ENCODE results near the gene NBDY.
"Not testable (repeated sequence)": the region's sequence is repeated elsewhere in the genome, so short reads cannot be mapped to it uniquely, and the experiment has no call there.

NBDY gene

GRCh38 chrX:56763556-56764152, 34.6 kb downstream of the NBDY start:
- no peak overlapping the region for H3K4me3 ChIP-seq (ENCODE audit: low read length)
- DNase-seq (ENCODE audit: low read depth, low spot score): no peak

GRCh38 chrX:56764153-56764974, 35.3 kb downstream of the NBDY start:
- peak; percentile 80 for DNase-seq (ENCODE audit: low read depth, low spot score)
- no peak overlapping the region for H3K4me3 ChIP-seq (ENCODE audit: low read length)

GRCh38 chrX:56764975-56765791, 36.1 kb downstream of the NBDY start:
- H3K4me3 ChIP-seq (ENCODE audit: low read length): no peak overlapping the region
- peak; percentile 71 for DNase-seq (ENCODE audit: low read depth, low spot score)

GRCh38 chrX:56765811-56766553, 36.9 kb downstream of the NBDY start:
- DNase-seq (ENCODE audit: low read depth, low spot score): no peak

GRCh38 chrX:56766554-56767347, 37.7 kb downstream of the NBDY start:
- DNase-seq (ENCODE audit: low read depth, low spot score): no peak
- H3K4me3 ChIP-seq (ENCODE audit: low read length): no peak overlapping the region

More at GRCh38 chrX:56765811-56766553, 36.9 kb downstream of the NBDY start:
- no peak overlapping the region for H3K4me3 ChIP-seq (ENCODE audit: low read length)

- DNase-seq (ENCODE audit: low read depth, low spot score); H3K4me3 ChIP-seq (ENCODE audit: low read length): not testable (repeated sequence)
These were observed 38.5 kb downstream of the NBDY start for GRCh38 chrX:56767348-56768119.

GRCh38 chrX:56768120-56768660, 39.1 kb downstream of the NBDY start:
- not testable (repeated sequence) for H3K4me3 ChIP-seq (ENCODE audit: low read length)

GRCh38 chrX:56772675-56773521, 43.9 kb downstream of the NBDY start:
- DNase-seq (ENCODE audit: low read depth, low spot score); H3K4me3 ChIP-seq (ENCODE audit: low read length): not testable (repeated sequence)

More at GRCh38 chrX:56768120-56768660, 39.1 kb downstream of the NBDY start:
- DNase-seq (ENCODE audit: low read depth, low spot score): not testable (repeated sequence)

GRCh38 chrX:56773522-56774060, 44.5 kb downstream of the NBDY start:
- not testable (repeated sequence) for DNase-seq (ENCODE audit: low read depth, low spot score); H3K4me3 ChIP-seq (ENCODE audit: low read length)

GRCh38 chrX:56778099-56778923, 49.3 kb downstream of the NBDY start:
- DNase-seq (ENCODE audit: low read depth, low spot score); H3K4me3 ChIP-seq (ENCODE audit: low read length): not testable (repeated sequence)

- not testable (repeated sequence) for H3K4me3 ChIP-seq (ENCODE audit: low read length); DNase-seq (ENCODE audit: low read depth, low spot score)
These were observed 50.0 kb downstream of the NBDY start for GRCh38 chrX:56778924-56779468.

GRCh38 chrX:56780681-56781649, 51.9 kb downstream of the NBDY start:
- H3K4me3 ChIP-seq (ENCODE audit: low read length); DNase-seq (ENCODE audit: low read depth, low spot score): not testable (repeated sequence)

GRCh38 chrX:56782352-56782751, 53.3 kb downstream of the NBDY start:
- DNase-seq (ENCODE audit: low read depth, low spot score): no peak
- no peak overlapping the region for H3K4me3 ChIP-seq (ENCODE audit: low read length)

Measured in Jurkat, Clone E6-1 (cell line).